ENCODE results near the gene DAPL1. TPM values are rescaled to one million over a fixed set of nuclear protein-coding genes. Genes with fewer than 3 reads are reported as not detected.

DAPL1 gene
- total and polyA plus RNA-seq, 4 donors, result 0.17 TPM; not detected in 3

- DNase-seq (no peak), ATAC-seq (ENCODE audit: insufficient read depth, low FRiP score) (no peak)
- no peak overlapping the region for H3K9ac ChIP-seq (ENCODE audit: insufficient read depth in 1 of 2, low read length in 2 of 2)
- 96% methylated on average over 3 of the region's 3 CpGs for WGBS, 2 donors
- H3K4me3 ChIP-seq, result no peak overlapping the region
- no peaks in the 10 kb centered on the region for H3K27me3 ChIP-seq (ENCODE audit: control insufficient read depth in 3 of 3, insufficient read depth in 3 of 3, low read length in 2 of 3)
- no peaks in the 10 kb centered on the region for H3K36me3 ChIP-seq (ENCODE audit: control insufficient read depth in 4 of 4, insufficient read depth in 4 of 4, low read length in 4 of 4)
- no peak overlapping the region for H3K27ac ChIP-seq (ENCODE audit: low read depth in 1 of 2, low read length in 1 of 2)
- H3K4me1 ChIP-seq (ENCODE audit: control insufficient read depth in 5 of 5, insufficient read depth in 5 of 5, low read length in 5 of 5), result peaks cover 0 to 4% (median 0%) of the 10 kb centered on the region in 5 donors
- H3K9me3 ChIP-seq (ENCODE audit: control insufficient read depth in 4 of 4, insufficient read depth in 3 of 4, low read length in 3 of 4), result no peaks in the 10 kb centered on the region
- TF ChIP-seq CTCF (IDR thresholded peaks at IDR 0.05; ENCODE audit: control extremely low read depth, extremely low read depth), result no peak
These were observed 29.9 kb downstream of the DAPL1 start for GRCh38 chr2:158825021-158825420.

- WGBS, 2 donors, result 97 to 98% methylated on average over 3 of the region's 3 CpGs
- no peak for TF ChIP-seq CTCF (IDR thresholded peaks at IDR 0.05; ENCODE audit: control extremely low read depth, extremely low read depth)
- no peaks in the 10 kb centered on the region for H3K27me3 ChIP-seq (ENCODE audit: control insufficient read depth in 3 of 3, insufficient read depth in 3 of 3, low read length in 2 of 3)
- no peak overlapping the region for H3K9ac ChIP-seq (ENCODE audit: insufficient read depth in 1 of 2, low read length in 2 of 2)
- no peak overlapping the region for H3K4me3 ChIP-seq
- no peak overlapping the region for H3K27ac ChIP-seq (ENCODE audit: low read depth in 1 of 2, low read length in 1 of 2)
- peaks cover 0 to 2% (median 0%) of the 10 kb centered on the region in 5 donors for H3K4me1 ChIP-seq (ENCODE audit: control insufficient read depth in 5 of 5, insufficient read depth in 5 of 5, low read length in 5 of 5)
- no peak for DNase-seq
- ATAC-seq (ENCODE audit: insufficient read depth, low FRiP score), result no peak
- H3K9me3 ChIP-seq (ENCODE audit: control insufficient read depth in 4 of 4, insufficient read depth in 3 of 4, low read length in 3 of 4), result no peaks in the 10 kb centered on the region
- H3K36me3 ChIP-seq (ENCODE audit: control insufficient read depth in 4 of 4, insufficient read depth in 4 of 4, low read length in 4 of 4), result no peaks in the 10 kb centered on the region
These were observed 31.8 kb downstream of the DAPL1 start for GRCh38 chr2:158826965-158827364.

- no peak for DNase-seq
- TF ChIP-seq CTCF (IDR thresholded peaks at IDR 0.05; ENCODE audit: control extremely low read depth, extremely low read depth), result no peak
- WGBS, 2 donors, result 66 to 80% methylated on average over 4 of the region's 4 CpGs
These were observed 33.5 kb downstream of the DAPL1 start for GRCh38 chr2:158828378-158829164.

More at GRCh38 chr2:158828378-158829164, 33.5 kb downstream of the DAPL1 start:
- H3K36me3 ChIP-seq (ENCODE audit: control insufficient read depth in 4 of 4, insufficient read depth in 4 of 4, low read length in 4 of 4), result no peaks in the 10 kb centered on the region
- no peak overlapping the region for H3K27ac ChIP-seq (ENCODE audit: low read depth in 1 of 2, low read length in 1 of 2)
- no peaks in the 10 kb centered on the region for H3K9me3 ChIP-seq (ENCODE audit: control insufficient read depth in 4 of 4, insufficient read depth in 3 of 4, low read length in 3 of 4)
- no peaks in the 10 kb centered on the region for H3K4me1 ChIP-seq (ENCODE audit: control insufficient read depth in 5 of 5, insufficient read depth in 5 of 5, low read length in 5 of 5)
- H3K9ac ChIP-seq (ENCODE audit: insufficient read depth in 1 of 2, low read length in 2 of 2), result no peak overlapping the region
- no peak for ATAC-seq (ENCODE audit: insufficient read depth, low FRiP score)
- H3K4me3 ChIP-seq, result no peak overlapping the region
- no peaks in the 10 kb centered on the region for H3K27me3 ChIP-seq (ENCODE audit: control insufficient read depth in 3 of 3, insufficient read depth in 3 of 3, low read length in 2 of 3)
